ENCODE data around the gene AIFM3.

- TF ChIP-seq CTCF (IDR thresholded peaks at IDR 0.05; ENCODE audit: extremely low read depth in 1 of 2, insufficient read depth in 1 of 2, low read depth in 1 of 2, low read length in 2 of 2), result no peak
- no peak for TF ChIP-seq POLR2A (IDR thresholded peaks at IDR 0.05; ENCODE audit: low read depth, low read length)
- no peak for TF ChIP-seq EZH2 (IDR thresholded peaks at IDR 0.05; ENCODE audit: borderline replicate concordance, low read depth, low read length, severe bottlenecking)
- TF ChIP-seq POLR2AphosphoS5 (IDR thresholded peaks at IDR 0.05; ENCODE audit: insufficient read depth, low read depth, low read length), result no peak
- no peak for TF ChIP-seq MAX (IDR thresholded peaks at IDR 0.05; ENCODE audit: insufficient read depth, insufficient read length)
- no peak for TF ChIP-seq JUN (IDR thresholded peaks at IDR 0.05; ENCODE audit: borderline replicate concordance, insufficient read depth, insufficient read length, low read depth)
- no peak for TF ChIP-seq FOS (IDR thresholded peaks at IDR 0.05; ENCODE audit: borderline replicate concordance, insufficient read depth, low read length)
- no peak for TF ChIP-seq GATA2 (IDR thresholded peaks at IDR 0.05; ENCODE audit: insufficient read depth, insufficient read length, low read depth, low read length)
- TF ChIP-seq MYC (IDR thresholded peaks at IDR 0.05; ENCODE audit: low read depth, low read length), result no peak
These were observed 21.5 kb upstream of the AIFM3 start for GRCh38 chr22:20945578-20945934.

All from endothelial cell of umbilical vein (primary cell).